ENCODE measurements around the gene PAK6.
A peak's percentile ranks its signal among the peaks of the same experiment; 100 is the strongest.

Gene PAK6

DNA sequence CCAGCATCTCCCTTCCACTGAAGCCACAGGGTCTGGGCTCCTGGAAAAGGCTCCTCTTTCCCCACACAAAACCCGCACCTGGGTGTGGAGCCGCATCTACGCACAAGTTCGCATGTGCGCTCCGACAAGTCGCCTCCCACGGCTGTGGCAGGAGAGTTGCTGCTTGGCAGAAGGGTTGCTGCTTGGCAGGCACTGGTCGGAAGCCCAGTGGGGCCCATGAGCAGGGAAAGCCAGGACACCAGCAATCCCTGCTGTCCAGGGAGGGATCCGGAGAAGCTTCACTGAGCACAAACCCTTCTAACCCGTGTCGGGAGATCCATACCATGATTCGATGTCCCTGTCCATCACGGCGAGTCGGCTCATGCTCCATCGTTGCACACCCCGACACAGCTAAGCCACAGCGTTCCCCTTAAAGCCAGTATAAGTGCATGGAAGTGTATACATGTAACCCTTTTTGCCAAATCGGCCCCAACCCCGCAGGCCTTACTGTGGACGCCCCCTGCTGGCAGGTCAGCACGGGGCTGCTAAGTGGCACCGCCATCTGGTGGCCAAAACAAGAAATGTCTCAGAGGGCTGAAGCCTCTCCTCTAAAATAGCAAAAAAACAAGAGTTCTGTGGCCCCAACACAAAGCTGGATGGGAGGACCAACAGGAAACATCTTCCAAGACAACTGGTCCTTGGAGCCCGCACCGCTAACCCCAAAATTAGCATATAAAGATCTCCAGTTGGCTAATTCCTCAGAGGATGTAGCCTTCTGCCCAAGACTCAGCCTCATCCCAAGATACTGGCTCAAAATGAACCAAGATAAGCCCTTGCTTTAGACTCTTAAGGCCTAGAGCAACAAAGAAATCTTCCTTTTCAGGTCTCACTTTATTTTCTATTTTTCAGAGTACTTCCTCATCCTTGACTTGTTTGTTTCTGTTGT lies 35.7 kb downstream of the PAK6 start:
- in situ Hi-C loops (cut with MboI; ENCODE audit: low sequenced_read_pairs, unreplicated experiment), result loop anchor here (5.0 to 25.0 kb wide), 3 partner anchors 52 to 487 kb away; partner anchors contain the start of gene FSIP1
- TF ChIP-seq, protein P1, sequence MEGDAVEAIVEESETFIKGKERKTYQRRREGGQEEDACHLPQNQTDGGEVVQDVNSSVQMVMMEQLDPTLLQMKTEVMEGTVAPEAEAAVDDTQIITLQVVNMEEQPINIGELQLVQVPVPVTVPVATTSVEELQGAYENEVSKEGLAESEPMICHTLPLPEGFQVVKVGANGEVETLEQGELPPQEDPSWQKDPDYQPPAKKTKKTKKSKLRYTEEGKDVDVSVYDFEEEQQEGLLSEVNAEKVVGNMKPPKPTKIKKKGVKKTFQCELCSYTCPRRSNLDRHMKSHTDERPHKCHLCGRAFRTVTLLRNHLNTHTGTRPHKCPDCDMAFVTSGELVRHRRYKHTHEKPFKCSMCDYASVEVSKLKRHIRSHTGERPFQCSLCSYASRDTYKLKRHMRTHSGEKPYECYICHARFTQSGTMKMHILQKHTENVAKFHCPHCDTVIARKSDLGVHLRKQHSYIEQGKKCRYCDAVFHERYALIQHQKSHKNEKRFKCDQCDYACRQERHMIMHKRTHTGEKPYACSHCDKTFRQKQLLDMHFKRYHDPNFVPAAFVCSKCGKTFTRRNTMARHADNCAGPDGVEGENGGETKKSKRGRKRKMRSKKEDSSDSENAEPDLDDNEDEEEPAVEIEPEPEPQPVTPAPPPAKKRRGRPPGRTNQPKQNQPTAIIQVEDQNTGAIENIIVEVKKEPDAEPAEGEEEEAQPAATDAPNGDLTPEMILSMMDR (IDR thresholded peaks at IDR 0.05; ENCODE audit: borderline replicate concordance, control extremely low read depth, extremely low read depth, insufficient read depth, missing control alignments), result peak; percentile 100
- DNase-seq (ENCODE audit: low spot score), result peak; percentile 90

DNA sequence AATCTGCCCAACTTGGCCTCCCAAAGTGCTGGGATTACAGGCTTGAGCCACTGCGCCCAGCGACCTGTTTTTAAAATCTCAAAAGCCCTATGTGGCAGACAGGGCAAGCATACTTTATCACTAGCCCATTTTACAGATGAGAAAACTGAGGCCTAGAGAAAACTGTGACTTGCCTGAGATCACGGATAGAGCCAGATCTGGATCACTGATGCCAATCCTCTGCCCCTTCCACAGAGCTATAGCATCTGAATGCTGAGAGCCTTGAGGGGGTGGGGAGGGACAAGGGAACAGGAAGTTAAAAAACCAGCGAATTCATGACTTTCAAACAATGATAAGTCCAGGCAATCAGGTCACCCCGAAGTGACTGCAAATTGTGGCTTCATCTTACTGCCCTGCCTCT lies 36.7 kb downstream of the PAK6 start:
- TF ChIP-seq, protein P1 (IDR thresholded peaks at IDR 0.05; ENCODE audit: borderline replicate concordance, control extremely low read depth, extremely low read depth, insufficient read depth, missing control alignments), result no peak
- in situ Hi-C loops (cut with MboI; ENCODE audit: low sequenced_read_pairs, unreplicated experiment), result no loop called here
- DNase-seq (ENCODE audit: low spot score), result no peak

DNA sequence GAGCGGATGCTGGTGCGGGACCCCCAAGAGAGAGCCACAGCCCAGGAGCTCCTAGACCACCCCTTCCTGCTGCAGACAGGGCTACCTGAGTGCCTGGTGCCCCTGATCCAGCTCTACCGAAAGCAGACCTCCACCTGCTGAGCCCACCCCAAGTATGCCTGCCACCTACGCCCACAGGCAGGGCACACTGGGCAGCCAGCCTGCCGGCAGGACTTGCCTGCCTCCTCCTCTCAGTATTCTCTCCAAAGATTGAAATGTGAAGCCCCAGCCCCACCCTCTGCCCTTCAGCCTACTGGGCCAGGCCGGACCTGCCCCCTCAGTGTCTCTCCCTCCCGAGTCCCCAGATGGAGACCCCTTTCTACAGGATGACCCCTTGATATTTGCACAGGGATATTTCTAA lies 37.1 kb downstream of the PAK6 start:
- in situ Hi-C loops (cut with MboI; ENCODE audit: low sequenced_read_pairs, unreplicated experiment), result no loop called here
- TF ChIP-seq, protein P1 (IDR thresholded peaks at IDR 0.05; ENCODE audit: borderline replicate concordance, control extremely low read depth, extremely low read depth, insufficient read depth, missing control alignments), result no peak
- DNase-seq (ENCODE audit: low spot score), result no peak

DNA sequence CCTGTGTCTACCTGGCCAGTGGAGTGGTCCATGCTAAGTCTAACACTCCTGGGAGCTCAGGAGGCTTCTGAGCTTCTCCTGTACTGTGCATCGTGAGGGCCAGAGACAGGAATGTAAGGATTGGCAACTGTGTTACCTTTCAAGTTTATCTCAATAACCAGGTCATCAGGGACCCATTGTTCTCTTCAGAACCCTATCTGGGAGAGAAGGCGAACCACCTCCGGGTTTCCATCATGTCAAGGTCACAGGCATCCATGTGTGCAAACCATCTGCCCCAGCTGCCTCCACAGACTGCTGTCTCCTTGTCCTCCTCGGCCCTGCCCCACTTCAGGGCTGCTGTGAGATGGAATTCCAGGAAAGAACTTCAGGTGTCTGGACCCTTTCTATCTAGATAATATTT lies 38.1 kb downstream of the PAK6 start:
- in situ Hi-C loops (cut with MboI; ENCODE audit: low sequenced_read_pairs, unreplicated experiment), result no loop called here
- no peak for DNase-seq (ENCODE audit: low spot score)
- TF ChIP-seq, protein P1 (IDR thresholded peaks at IDR 0.05; ENCODE audit: borderline replicate concordance, control extremely low read depth, extremely low read depth, insufficient read depth, missing control alignments), result no peak

DNA sequence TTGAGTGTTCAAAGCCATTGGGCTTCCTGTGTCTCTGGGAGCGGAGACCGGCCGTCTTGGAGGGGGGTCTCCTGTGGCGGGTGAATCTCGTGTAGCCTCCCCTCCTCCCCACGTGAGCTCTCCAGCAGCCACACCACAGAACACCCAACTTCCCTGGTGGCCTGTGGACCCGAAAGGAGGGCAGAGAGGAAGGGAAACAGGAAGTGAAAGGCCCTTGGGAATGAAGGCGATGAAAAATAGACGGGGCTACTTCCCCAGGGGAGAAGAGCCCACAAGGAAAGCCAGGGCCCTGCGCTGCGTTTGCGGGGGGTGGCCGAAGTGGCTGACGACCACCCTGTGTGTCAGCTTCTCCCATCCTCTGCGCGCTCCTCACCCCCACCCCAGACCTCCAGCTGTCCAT lies 38.6 kb downstream of the PAK6 start:
- TF ChIP-seq, protein P1 (IDR thresholded peaks at IDR 0.05; ENCODE audit: borderline replicate concordance, control extremely low read depth, extremely low read depth, insufficient read depth, missing control alignments), result no peak
- DNase-seq (ENCODE audit: low spot score), result no peak
- in situ Hi-C loops (cut with MboI; ENCODE audit: low sequenced_read_pairs, unreplicated experiment), result no loop called here

DNA sequence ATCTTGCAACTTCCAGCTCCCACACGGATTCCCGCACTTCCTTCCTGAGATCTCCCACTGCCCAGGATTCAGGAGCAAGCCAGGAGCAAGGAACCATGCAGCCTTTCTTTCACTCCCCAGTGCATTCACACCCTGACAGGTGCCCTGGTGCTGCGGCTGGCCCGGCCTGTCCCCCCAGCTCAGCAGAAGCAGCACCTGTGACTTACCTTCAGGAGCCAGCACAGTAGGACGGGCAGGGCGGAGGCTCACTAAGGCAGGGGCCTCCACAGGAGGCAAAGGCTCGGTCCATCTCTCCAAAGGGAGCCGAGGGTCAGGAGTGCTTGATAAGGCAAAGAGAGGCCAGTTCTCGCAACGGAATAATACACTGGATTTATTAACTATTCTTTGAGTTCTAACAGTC lies 39.2 kb downstream of the PAK6 start:
- in situ Hi-C loops (cut with MboI; ENCODE audit: low sequenced_read_pairs, unreplicated experiment), result no loop called here

More for the DNA sequence above, 39.2 kb downstream of the PAK6 start:
- TF ChIP-seq, protein P1 (IDR thresholded peaks at IDR 0.05; ENCODE audit: borderline replicate concordance, control extremely low read depth, extremely low read depth, insufficient read depth, missing control alignments), result no peak
- no peak for DNase-seq (ENCODE audit: low spot score)
